ENCODE data around the gene MACROH2A2. TPM values are rescaled to one million over a fixed set of nuclear protein-coding genes. Genes with fewer than 3 reads are reported as not detected.
"Not testable (repeated sequence)": the region's sequence is repeated elsewhere in the genome, so short reads cannot be mapped to it uniquely, and the experiment has no call there.

MACROH2A2 gene
- total RNA-seq, 2 experiments from 2014 or later: 2.2 TPM

DNA sequence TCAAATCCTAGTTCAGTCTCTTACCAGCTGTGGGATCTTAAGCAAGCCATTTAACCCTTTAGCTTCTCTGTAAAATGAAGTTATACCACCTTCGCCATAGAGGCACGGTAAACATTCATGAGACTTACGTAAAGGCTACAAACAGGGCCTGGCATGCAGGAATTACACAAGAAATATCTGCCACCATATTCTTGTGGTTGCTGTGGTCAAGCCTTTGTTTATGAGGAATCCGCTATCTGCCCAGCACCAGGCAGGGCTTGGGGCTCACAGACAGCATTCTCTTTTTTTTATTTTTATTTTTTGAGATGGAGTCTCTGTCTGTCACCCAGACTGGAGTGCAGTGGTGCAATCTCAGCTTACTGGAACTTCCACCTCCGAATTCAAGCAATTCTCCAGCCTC lies 70.1 kb downstream of the MACROH2A2 start:
- Histone ChIP-seq H3K27ac (ENCODE audit: low read depth in 1 of 2, low read length in 2 of 2) (no peak overlapping the region), H3K9me3 (ENCODE audit: control insufficient read depth in 1 of 2, insufficient read depth in 1 of 2, low read length in 2 of 2) (no peaks in the 10 kb centered on the region), H3K27me3 (ENCODE audit: control insufficient read depth in 1 of 2, insufficient read depth in 2 of 2, low read length in 2 of 2) (no peaks in the 10 kb centered on the region), H3K4me1 (ENCODE audit: insufficient read depth, low read length) (no peaks in the 10 kb centered on the region), H3K4me3 (ENCODE audit: low read length) (no peak overlapping the region), H3K36me3 (ENCODE audit: insufficient read depth, low read length) (peaks cover 4% of the 10 kb centered on the region)
- no peak for ATAC-seq (ENCODE audit: poor library complexity)
- no peaks in the 10 kb centered on the region for H3K27me3 Mint-ChIP-seq
- DNase-seq: no peak
- H3K36me3 Mint-ChIP-seq (ENCODE audit: low read depth): no peaks in the 10 kb centered on the region
- CTCF ChIA-PET: no interaction called here
- no peak for TF ChIP-seq CTCF (IDR thresholded peaks at IDR 0.05)
- no peaks in the 10 kb centered on the region for H3K9me3 Mint-ChIP-seq
- POLR2A ChIA-PET: interaction anchor here (0.9 to 1.2 kb wide), 2 partner anchors 24 to 31 kb away, joined by 3 read pairs; partner anchors contain the start of gene TYSND1
- no peak overlapping the region for H3K4me3 Mint-ChIP-seq
- H3K4me1 Mint-ChIP-seq (ENCODE audit: low read depth): no peaks in the 10 kb centered on the region
- H3K27ac Mint-ChIP-seq: no peak overlapping the region
- intact Hi-C loops (cut with DNase I, micrococcal nuclease): no loop called here

GRCh38 chr10:70123166-70123565 lies 70.5 kb downstream of the MACROH2A2 start:
- H3K4me3 Mint-ChIP-seq; H3K4me1 ChIP-seq (ENCODE audit: insufficient read depth, low read length); H3K36me3 ChIP-seq (ENCODE audit: insufficient read depth, low read length); H3K4me1 Mint-ChIP-seq (ENCODE audit: low read depth); H3K36me3 Mint-ChIP-seq (ENCODE audit: low read depth); CTCF ChIA-PET; DNase-seq; H3K4me3 ChIP-seq (ENCODE audit: low read length); POLR2A ChIA-PET; intact Hi-C loops (cut with DNase I, micrococcal nuclease); H3K27me3 ChIP-seq (ENCODE audit: control insufficient read depth in 1 of 2, insufficient read depth in 2 of 2, low read length in 2 of 2); ATAC-seq (ENCODE audit: poor library complexity); H3K9me3 ChIP-seq (ENCODE audit: control insufficient read depth in 1 of 2, insufficient read depth in 1 of 2, low read length in 2 of 2); H3K27ac Mint-ChIP-seq; H3K27ac ChIP-seq (ENCODE audit: low read depth in 1 of 2, low read length in 2 of 2); H3K9me3 Mint-ChIP-seq; H3K27me3 Mint-ChIP-seq: not testable (repeated sequence)

DNA sequence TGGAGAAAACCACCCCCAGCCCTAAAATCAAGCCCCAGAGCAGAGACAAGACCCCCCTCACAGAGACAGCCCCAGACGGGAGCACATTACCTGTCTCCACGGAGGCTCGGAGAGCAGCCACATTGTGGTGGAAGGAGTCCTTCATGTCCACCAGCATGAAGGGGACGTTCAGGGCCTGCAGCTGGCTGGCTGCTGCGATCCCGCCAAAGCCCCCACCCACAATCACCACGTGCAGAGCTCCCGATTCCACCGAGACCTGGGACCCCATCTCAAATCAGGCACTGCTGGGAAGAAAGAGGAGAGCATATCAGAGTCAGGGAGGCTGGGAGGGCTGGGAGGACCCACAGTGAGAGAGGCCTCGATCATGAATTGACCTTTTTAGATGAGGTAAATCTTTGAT lies 71.2 kb downstream of the MACROH2A2 start:
- no peak for TF ChIP-seq CTCF (IDR thresholded peaks at IDR 0.05)
- no peaks in the 10 kb centered on the region for H3K4me1 ChIP-seq (ENCODE audit: insufficient read depth, low read length)
- no peak for ATAC-seq (ENCODE audit: poor library complexity)
- no peaks in the 10 kb centered on the region for H3K27me3 Mint-ChIP-seq
- ChIA-PET CTCF (no interaction called here), POLR2A (no interaction called here)
- no peaks in the 10 kb centered on the region for H3K9me3 ChIP-seq (ENCODE audit: control insufficient read depth in 1 of 2, insufficient read depth in 1 of 2, low read length in 2 of 2)
- DNase-seq: no peak
- H3K27ac ChIP-seq (ENCODE audit: low read depth in 1 of 2, low read length in 2 of 2): no peak overlapping the region
- no peak overlapping the region for H3K4me3 Mint-ChIP-seq
- H3K9me3 Mint-ChIP-seq: no peaks in the 10 kb centered on the region
- no peak overlapping the region for H3K4me3 ChIP-seq (ENCODE audit: low read length)
- H3K36me3 ChIP-seq (ENCODE audit: insufficient read depth, low read length): peaks cover 4% of the 10 kb centered on the region
- H3K36me3 Mint-ChIP-seq (ENCODE audit: low read depth): no peaks in the 10 kb centered on the region
- no peaks in the 10 kb centered on the region for H3K4me1 Mint-ChIP-seq (ENCODE audit: low read depth)
- intact Hi-C loops (cut with DNase I, micrococcal nuclease): no loop called here
- H3K27me3 ChIP-seq (ENCODE audit: control insufficient read depth in 1 of 2, insufficient read depth in 2 of 2, low read length in 2 of 2): no peaks in the 10 kb centered on the region
- H3K27ac Mint-ChIP-seq: no peak overlapping the region

- no peaks in the 10 kb centered on the region for H3K27me3 Mint-ChIP-seq
- ChIA-PET CTCF (no interaction called here), POLR2A (no interaction called here)
- no peak for ATAC-seq (ENCODE audit: poor library complexity)
- no peaks in the 10 kb centered on the region for H3K27me3 ChIP-seq (ENCODE audit: control insufficient read depth in 1 of 2, insufficient read depth in 2 of 2, low read length in 2 of 2)
- intact Hi-C loops (cut with DNase I, micrococcal nuclease): no loop called here
- H3K27ac Mint-ChIP-seq: no peak overlapping the region
- no peak for TF ChIP-seq CTCF (IDR thresholded peaks at IDR 0.05)
- no peaks in the 10 kb centered on the region for H3K36me3 Mint-ChIP-seq (ENCODE audit: low read depth)
- H3K4me1 ChIP-seq (ENCODE audit: insufficient read depth, low read length): no peaks in the 10 kb centered on the region
- H3K36me3 ChIP-seq (ENCODE audit: insufficient read depth, low read length): peaks cover 4% of the 10 kb centered on the region
- no peak overlapping the region for H3K4me3 ChIP-seq (ENCODE audit: low read length)
- DNase-seq: no peak
- H3K27ac ChIP-seq (ENCODE audit: low read depth in 1 of 2, low read length in 2 of 2): no peak overlapping the region
- H3K4me1 Mint-ChIP-seq (ENCODE audit: low read depth): no peaks in the 10 kb centered on the region
- no peaks in the 10 kb centered on the region for H3K9me3 ChIP-seq (ENCODE audit: control insufficient read depth in 1 of 2, insufficient read depth in 1 of 2, low read length in 2 of 2)
- no peak overlapping the region for H3K4me3 Mint-ChIP-seq
- H3K9me3 Mint-ChIP-seq: no peaks in the 10 kb centered on the region
Observed at GRCh38 chr10:70124415-70124814, 71.8 kb downstream of the MACROH2A2 start.
